Stomach (tissue), 4 donors: ENCODE measurements around the gene C2CD4A.

Source experiments
- CTCF ChIP-seq, 7 experiments: fragments of 450-650 bp in 4 of 7; fragments of 200-600 bp in 3 of 7; sonication (generic) in 3 of 7; IDR thresholded peaks; one replicate each; pipeline ENCODE4 v1.5.1; 2016 to 2019; ENCODE audit warnings: antibody characterized with exemption in 7 of 7, control low read depth in 2 of 7, mild to moderate bottlenecking in 1 of 7
- POLR2A ChIP-seq, 4 donors: fragments of 450-650 bp; IDR thresholded peaks; one replicate each; pipeline ENCODE4 v1.6.1; 2016; ENCODE audit warnings: antibody characterized with exemption in 4 of 4, control low read depth in 2 of 4, mild to moderate bottlenecking in 1 of 4, moderate library complexity in 1 of 4
- POLR2AphosphoS5 ChIP-seq, 3 donors: sonication (generic); formaldehyde crosslinking; IDR thresholded peaks; one replicate each; pipeline ENCODE4 v1.6.1; 2016; ENCODE audit warnings: antibody characterized with exemption in 3 of 3

GRCh38 chr15:62071711-62072308 lies 5.0 kb downstream of the C2CD4A start:
- TF ChIP-seq CTCF (IDR thresholded peaks at IDR 0.05), result peak in 5 of 7 experiments; percentile 49 to 69 (median 56)
- TF ChIP-seq POLR2AphosphoS5 (IDR thresholded peaks at IDR 0.05), result no peak
- no peak for TF ChIP-seq POLR2A (IDR thresholded peaks at IDR 0.05)
